SK-N-SH (cell line): Measurements from ENCODE around the gene STEAP3.

Source experiments
- POLR2AphosphoS5 ChIP-seq: IDR thresholded peaks from 2 replicates; pipeline ENCODE4 v1.6.1; 2012; ENCODE audit warnings: low read depth, low read length
- RAD21 ChIP-seq: IDR thresholded peaks from 2 replicates; pipeline ENCODE4 v1.6.1; 2012; ENCODE audit warnings: mild to moderate bottlenecking, low read length
- TF ChIP-seq, protein P1 (sequence below): fragments of 200-600 bp; sonication (generic); IDR thresholded peaks from 2 replicates; pipeline ENCODE4 v1.6.1; 2017; ENCODE audit warnings: antibody characterized with exemption, mild to moderate bottlenecking, moderate library complexity
- TF ChIP-seq, protein P2 (sequence below): IDR thresholded peaks from 2 replicates; pipeline ENCODE4 v1.4.0; 2012; ENCODE audit warnings: low read depth
- TF ChIP-seq, protein P3 (sequence below): IDR thresholded peaks from 2 replicates; pipeline ENCODE4 v1.4.0; 2012; ENCODE audit warnings: low read depth, borderline replicate concordance

DNA sequence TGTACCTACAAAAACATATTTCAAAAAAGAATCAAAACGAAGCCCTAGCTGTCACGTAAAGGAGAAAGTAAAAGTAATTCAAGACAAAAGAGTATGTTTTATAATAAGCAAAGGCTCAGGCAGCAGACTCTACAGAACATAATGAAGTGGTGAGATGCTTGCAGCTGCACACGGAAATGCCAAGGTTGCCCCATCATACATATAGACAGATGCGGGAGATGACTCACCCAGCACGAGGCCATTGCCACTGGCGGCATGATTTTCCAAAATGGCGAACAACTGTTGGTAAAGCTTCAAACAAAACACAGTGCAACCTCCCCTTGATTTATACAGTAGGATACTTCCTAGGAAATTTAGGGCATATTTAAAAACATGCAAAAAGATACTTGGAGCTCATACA, 39.1 kb upstream of the STEAP3 start:
- TF ChIP-seq, protein P1, sequence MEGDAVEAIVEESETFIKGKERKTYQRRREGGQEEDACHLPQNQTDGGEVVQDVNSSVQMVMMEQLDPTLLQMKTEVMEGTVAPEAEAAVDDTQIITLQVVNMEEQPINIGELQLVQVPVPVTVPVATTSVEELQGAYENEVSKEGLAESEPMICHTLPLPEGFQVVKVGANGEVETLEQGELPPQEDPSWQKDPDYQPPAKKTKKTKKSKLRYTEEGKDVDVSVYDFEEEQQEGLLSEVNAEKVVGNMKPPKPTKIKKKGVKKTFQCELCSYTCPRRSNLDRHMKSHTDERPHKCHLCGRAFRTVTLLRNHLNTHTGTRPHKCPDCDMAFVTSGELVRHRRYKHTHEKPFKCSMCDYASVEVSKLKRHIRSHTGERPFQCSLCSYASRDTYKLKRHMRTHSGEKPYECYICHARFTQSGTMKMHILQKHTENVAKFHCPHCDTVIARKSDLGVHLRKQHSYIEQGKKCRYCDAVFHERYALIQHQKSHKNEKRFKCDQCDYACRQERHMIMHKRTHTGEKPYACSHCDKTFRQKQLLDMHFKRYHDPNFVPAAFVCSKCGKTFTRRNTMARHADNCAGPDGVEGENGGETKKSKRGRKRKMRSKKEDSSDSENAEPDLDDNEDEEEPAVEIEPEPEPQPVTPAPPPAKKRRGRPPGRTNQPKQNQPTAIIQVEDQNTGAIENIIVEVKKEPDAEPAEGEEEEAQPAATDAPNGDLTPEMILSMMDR = no peak
- TF ChIP-seq RAD21 (no peak), POLR2AphosphoS5 (no peak)
- TF ChIP-seq, protein P2, sequence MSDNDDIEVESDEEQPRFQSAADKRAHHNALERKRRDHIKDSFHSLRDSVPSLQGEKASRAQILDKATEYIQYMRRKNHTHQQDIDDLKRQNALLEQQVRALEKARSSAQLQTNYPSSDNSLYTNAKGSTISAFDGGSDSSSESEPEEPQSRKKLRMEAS = peak; percentile 15; the same call in 1 of the 2 replicates
- TF ChIP-seq, protein P3, sequence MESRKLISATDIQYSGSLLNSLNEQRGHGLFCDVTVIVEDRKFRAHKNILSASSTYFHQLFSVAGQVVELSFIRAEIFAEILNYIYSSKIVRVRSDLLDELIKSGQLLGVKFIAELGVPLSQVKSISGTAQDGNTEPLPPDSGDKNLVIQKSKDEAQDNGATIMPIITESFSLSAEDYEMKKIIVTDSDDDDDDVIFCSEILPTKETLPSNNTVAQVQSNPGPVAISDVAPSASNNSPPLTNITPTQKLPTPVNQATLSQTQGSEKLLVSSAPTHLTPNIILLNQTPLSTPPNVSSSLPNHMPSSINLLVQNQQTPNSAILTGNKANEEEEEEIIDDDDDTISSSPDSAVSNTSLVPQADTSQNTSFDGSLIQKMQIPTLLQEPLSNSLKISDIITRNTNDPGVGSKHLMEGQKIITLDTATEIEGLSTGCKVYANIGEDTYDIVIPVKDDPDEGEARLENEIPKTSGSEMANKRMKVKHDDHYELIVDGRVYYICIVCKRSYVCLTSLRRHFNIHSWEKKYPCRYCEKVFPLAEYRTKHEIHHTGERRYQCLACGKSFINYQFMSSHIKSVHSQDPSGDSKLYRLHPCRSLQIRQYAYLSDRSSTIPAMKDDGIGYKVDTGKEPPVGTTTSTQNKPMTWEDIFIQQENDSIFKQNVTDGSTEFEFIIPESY = no peak
